Neural cell (in vitro differentiated cells): ENCODE data around the gene SERPINA3.

Source experiments
- CTCF ChIP-seq: fragments of 450-650 bp; IDR thresholded peaks from 2 replicates; pipeline ENCODE4 v1.5.1; 2014; ENCODE audit warnings: antibody characterized with exemption, mild to moderate bottlenecking, moderate library complexity; ENCODE audit not compliant: poor library complexity, severe bottlenecking
- EP300 ChIP-seq: fragments of 450-650 bp; conservative IDR thresholded peaks from 2 replicates; pipeline ENCODE4 v1.6.1; 2014; ENCODE audit warnings: antibody characterized with exemption, mild to moderate bottlenecking, moderate library complexity; ENCODE audit not compliant: poor library complexity, severe bottlenecking
- EZH2 ChIP-seq: fragments of 200-600, 300-800 bp; shearing (Covaris generic), sonication (generic); IDR thresholded peaks from 2 replicates; pipeline ENCODE4 v1.6.1; 2014; ENCODE audit warnings: antibody characterized with exemption, low read length, borderline replicate concordance, mild to moderate bottlenecking; ENCODE audit not compliant: insufficient read depth, poor library complexity, severe bottlenecking
- RAD21 ChIP-seq: fragments of 450-650 bp; conservative IDR thresholded peaks from 2 replicates; pipeline ENCODE4 v1.6.1; 2014; ENCODE audit warnings: antibody characterized with exemption, mild to moderate bottlenecking, moderate library complexity
- TAF1 ChIP-seq: IDR thresholded peaks from 2 replicates; pipeline ENCODE4 v1.6.1; 2012; ENCODE audit warnings: low read depth
- TF ChIP-seq, protein P1 (sequence below): IDR thresholded peaks from 2 replicates; pipeline ENCODE4 v1.6.1; 2012; ENCODE audit warnings: borderline replicate concordance

- TF ChIP-seq TAF1 = no peak
- no peak for TF ChIP-seq CTCF
- no peak for TF ChIP-seq EP300
- TF ChIP-seq EZH2 = no peak
- TF ChIP-seq, protein P1, sequence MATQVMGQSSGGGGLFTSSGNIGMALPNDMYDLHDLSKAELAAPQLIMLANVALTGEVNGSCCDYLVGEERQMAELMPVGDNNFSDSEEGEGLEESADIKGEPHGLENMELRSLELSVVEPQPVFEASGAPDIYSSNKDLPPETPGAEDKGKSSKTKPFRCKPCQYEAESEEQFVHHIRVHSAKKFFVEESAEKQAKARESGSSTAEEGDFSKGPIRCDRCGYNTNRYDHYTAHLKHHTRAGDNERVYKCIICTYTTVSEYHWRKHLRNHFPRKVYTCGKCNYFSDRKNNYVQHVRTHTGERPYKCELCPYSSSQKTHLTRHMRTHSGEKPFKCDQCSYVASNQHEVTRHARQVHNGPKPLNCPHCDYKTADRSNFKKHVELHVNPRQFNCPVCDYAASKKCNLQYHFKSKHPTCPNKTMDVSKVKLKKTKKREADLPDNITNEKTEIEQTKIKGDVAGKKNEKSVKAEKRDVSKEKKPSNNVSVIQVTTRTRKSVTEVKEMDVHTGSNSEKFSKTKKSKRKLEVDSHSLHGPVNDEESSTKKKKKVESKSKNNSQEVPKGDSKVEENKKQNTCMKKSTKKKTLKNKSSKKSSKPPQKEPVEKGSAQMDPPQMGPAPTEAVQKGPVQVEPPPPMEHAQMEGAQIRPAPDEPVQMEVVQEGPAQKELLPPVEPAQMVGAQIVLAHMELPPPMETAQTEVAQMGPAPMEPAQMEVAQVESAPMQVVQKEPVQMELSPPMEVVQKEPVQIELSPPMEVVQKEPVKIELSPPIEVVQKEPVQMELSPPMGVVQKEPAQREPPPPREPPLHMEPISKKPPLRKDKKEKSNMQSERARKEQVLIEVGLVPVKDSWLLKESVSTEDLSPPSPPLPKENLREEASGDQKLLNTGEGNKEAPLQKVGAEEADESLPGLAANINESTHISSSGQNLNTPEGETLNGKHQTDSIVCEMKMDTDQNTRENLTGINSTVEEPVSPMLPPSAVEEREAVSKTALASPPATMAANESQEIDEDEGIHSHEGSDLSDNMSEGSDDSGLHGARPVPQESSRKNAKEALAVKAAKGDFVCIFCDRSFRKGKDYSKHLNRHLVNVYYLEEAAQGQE = no peak
- no peak for TF ChIP-seq RAD21
Observed at GRCh38 chr14:94591871-94592270, 20.3 kb upstream of the SERPINA3 start.
